GM13976 (cell line): ENCODE measurements around the gene DMWD.

ENCODE experiments used
- DNase-seq: peaks from one replicate; pipeline ENCODE4 v3.0.0; 2012; ENCODE audit warnings: low spot score
- in situ Hi-C: fragments of 300-500 bp; cut with MboI; formaldehyde crosslinking; loops from one replicate; pipeline ENCODE4 v1.12.0; 2022; ENCODE audit warnings: low sequenced_read_pairs, mixed read lengths, inconsistent platforms; ENCODE audit not compliant: unreplicated experiment
- TF ChIP-seq, protein P1 (sequence below): IDR thresholded peaks from 2 replicates; pipeline ENCODE4 v1.5.1; 2012; ENCODE audit warnings: borderline replicate concordance, mild to moderate bottlenecking; ENCODE audit not compliant: insufficient read depth; ENCODE audit errors: extremely low read depth, missing control alignments, control extremely low read depth

The DMWD gene

DNA sequence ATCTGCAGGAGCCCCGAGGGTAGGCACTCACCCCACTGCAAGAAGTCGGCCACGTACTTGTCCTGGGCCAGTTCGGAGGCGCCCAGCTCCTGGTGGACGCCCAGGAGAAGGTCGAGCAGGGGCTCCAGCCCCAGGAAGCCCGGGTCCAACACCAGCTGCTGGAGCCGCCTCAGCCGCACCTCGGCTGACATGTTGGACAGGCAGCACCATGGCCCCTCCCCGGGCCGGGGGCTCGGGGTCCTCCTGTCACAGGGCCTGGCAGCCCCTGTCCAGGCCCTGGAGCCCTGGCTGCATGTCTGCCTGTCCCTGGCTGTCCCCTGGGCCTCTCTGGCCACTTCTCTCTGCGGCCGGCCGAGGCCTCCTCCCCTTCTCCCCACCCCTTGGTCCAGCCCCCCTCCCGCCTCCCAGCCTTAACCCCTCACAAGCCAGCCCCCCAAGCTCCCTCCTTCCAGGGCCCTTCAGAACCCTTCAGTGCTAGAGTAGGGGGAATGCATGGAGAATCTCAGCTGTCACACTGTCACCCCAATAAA is 10.4 kb downstream of the DMWD start, which contains the start of gene DMPK:
TSS of gene DMPK (minus strand) at position 329 of the 530 bp plus-strand sequence. CDS start at position 191, 138 bp downstream.
- no peak for DNase-seq
- TF ChIP-seq, protein P1, sequence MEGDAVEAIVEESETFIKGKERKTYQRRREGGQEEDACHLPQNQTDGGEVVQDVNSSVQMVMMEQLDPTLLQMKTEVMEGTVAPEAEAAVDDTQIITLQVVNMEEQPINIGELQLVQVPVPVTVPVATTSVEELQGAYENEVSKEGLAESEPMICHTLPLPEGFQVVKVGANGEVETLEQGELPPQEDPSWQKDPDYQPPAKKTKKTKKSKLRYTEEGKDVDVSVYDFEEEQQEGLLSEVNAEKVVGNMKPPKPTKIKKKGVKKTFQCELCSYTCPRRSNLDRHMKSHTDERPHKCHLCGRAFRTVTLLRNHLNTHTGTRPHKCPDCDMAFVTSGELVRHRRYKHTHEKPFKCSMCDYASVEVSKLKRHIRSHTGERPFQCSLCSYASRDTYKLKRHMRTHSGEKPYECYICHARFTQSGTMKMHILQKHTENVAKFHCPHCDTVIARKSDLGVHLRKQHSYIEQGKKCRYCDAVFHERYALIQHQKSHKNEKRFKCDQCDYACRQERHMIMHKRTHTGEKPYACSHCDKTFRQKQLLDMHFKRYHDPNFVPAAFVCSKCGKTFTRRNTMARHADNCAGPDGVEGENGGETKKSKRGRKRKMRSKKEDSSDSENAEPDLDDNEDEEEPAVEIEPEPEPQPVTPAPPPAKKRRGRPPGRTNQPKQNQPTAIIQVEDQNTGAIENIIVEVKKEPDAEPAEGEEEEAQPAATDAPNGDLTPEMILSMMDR, result no peak
- in situ Hi-C loops, result no loop called here

DNA sequence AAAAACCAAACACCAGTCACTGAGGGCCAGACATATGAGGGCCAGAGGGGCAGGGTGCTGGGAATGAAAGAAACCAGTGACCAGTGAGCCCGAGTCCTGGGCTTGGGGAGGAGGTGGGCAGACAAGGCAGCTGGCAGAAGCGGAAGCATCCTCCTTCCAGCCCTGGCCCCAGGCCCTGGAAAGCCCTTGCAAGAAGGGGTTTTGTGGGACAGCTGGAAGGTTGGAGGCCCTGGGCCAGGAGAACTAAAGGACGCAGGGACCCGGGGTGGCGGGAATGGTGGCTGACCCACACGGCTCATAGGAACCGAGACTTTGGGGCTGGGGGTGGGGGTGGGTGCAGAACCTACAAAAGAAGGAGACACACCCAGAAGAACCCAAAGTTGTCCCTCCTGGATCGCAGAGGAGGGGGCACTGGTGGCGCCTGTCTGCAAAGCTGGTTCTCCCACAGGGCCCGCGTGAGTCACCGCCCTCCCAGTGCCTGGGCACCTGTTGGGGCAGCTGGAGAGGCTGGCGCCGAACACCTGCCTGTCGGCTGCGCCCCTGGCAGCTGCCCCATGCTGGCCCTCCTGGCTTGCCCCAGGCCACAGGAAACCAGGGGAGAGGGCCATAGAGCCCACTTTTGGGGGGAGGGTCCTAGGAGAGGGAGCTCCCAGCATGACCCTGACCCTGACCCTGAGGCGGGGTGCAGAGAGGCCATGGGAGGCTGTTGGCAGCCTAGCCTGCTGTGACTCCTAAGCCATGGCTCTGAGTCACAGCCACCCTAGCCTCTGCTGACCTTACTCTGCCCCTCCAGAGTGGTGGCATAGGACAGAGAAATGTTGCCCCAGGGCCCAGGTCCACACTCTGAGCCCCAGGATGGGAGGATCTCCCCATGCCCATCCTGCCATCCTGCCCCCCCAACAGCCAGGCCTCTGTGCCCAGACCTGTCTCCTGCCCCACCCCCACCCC is 11.2 kb downstream of the DMWD start:
- TF ChIP-seq, protein P1, result no peak
- in situ Hi-C loops, result no loop called here
- DNase-seq, result no peak

DNA sequence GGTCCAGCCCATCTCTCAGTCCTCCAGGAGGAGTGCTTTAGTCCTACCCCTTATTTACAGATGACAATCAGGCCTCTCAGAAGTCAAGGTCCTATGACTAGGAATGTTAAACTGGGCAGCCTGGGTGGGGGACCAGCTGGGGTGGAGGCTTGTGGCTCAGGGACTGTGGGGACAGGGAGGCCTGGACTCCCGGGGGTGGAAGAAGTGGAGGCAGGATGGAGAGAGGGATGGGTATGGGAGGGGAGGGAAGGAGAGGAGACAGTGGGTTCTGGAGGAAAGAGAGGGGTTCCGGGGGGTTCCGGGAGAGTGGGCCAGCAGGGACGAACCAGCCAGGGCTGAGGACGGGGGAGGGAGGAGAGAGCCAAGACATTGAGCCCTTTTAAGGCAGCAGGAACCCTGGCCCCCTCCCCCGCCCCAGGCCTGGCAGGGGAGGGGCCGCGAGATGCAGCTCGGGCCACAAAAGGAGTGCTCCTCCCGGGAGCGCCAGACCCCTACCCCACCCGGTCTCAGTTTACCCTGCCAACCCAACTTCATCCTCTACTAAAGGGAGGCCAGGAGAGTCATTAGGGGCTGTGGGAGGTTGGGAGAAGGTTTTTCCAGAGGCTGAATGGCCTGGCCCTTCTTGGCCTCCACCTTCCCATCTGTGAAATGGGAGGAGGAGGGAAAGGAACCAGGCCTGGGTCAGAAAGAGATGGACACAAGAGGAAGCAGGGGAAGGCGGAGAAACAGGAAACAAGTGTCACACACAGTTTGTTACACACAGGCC is 12.0 kb downstream of the DMWD start:
- DNase-seq, result no peak
- in situ Hi-C loops, result no loop called here

DNA sequence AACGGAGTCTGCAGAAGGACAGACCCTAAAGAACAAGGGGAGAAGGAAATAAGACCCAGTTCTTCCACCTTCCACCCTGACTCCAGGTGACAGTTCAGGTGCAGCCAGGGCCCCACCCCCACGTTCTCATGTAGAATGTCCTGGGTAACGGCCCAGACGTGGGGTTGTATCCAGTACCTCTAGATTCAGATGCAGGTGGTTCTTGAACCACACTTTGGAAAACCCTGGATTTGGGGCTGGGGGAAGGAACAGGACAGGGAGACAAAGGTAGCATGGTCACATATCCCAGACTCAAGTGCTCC is 12.5 kb downstream of the DMWD start:
- TF ChIP-seq, protein P1, result no peak
- in situ Hi-C loops, result no loop called here
- no peak for DNase-seq

More for the DNA sequence above, 12.0 kb downstream of the DMWD start:
- TF ChIP-seq, protein P1, result no peak

DNA sequence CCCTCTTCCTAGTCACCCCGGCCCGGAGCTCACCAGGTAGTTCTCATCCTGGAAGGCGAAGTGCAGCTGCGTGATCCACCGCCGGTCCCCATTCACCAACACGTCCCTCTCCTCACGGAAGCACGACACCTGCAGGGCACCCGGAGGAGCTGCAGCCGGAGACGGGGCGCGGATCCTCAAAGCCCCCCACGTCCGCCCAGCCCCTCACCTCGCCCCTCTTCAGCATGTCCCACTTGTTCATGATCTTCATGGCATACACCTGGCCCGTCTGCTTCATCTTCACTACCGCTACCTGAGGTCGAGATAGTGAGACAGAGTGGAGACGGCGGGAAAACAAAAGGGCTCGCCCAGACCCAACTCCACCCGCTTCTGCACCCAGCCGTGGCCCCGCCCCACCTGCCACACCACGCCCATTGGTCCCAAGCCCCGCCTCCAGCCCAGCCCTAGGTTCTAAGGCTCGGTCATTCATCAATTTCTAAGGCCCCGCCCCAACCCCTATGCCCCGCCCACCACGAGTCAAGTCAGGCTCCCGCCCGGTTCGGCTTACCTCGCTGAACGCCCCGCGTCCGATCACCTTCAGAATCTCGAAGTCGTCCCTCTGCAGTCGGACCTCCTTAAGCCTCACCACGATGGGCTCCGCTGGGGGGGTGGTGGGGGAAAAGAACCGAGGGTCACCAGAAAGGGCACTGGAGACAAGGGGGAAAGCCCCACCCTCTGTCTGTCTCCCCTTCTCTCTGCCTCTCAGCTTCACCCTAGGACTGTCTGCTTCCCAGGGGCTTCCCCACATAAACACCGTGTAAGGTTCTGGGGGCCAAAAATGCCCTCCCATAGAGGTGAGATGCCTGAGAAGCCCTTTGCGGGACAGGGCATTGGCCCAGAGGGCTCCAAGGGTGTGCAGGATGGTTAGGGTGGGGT is 13.2 kb downstream of the DMWD start:
- TF ChIP-seq, protein P1, result peak; percentile 64
- in situ Hi-C loops, result no loop called here
- DNase-seq, result peak; percentile 97
